GM18909 (cell line): ENCODE data around the gene ARHGDIB.

Experiments
- ATAC-seq: cut with Tn5 transposase; IDR thresholded peaks from one replicate; pipeline ENCODE4 v1.9.1; 2021; ENCODE audit warnings: mild to moderate bottlenecking; ENCODE audit not compliant: unreplicated experiment, poor library complexity

ARHGDIB gene

DNA sequence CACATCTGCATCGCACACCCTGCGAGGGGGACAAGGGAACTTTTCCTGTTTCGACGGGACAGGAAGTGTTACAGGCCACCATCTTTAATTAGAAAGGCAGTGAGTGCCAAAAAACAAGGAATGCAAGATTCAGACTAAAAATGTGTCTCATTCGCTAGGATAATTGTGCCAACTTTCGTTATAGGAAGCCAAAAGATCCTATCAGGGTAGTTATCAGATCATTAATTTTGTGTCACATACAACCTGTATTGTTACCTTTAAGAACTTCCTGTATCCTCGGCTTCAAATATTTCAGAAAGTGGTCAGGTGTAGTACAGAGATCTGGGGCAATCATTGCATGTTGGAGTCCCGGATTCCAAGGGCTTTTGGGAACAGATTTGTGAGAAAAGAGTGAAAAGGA, 56.5 kb downstream of the ARHGDIB start:
- ATAC-seq = no peak

DNA sequence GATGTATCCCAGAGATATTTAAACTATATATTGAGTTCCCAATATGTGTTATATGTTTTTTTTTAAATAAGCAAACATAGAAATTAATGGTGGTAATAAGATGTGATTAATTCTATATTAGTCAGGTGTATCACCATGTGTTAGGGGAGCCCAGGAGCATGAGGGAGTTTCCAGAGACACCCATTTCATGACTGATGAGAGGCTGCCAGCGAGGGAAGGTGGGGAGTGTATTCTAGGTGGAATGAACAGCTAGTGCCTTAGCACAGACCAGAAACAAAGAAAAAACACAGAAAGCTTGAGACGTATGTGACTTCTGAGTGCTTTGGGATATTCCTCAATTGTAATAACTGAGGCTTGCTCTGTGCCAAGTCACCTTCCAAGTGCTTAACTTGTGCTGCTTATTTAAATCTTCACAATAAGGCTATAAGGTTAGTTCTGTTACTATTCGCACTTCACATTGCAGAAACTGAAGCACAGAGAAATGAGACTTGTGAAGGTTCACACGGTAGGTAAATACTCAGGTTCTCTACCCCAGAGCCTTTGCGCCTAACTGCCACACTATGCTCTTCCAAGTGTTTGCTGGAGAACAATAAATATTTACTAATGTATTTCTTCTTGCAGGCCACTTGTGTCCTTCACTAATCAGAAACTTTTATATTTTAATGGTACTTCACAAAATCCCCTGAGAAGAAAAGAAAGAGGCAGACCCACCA, 57.9 kb downstream of the ARHGDIB start:
- no peak for ATAC-seq

DNA sequence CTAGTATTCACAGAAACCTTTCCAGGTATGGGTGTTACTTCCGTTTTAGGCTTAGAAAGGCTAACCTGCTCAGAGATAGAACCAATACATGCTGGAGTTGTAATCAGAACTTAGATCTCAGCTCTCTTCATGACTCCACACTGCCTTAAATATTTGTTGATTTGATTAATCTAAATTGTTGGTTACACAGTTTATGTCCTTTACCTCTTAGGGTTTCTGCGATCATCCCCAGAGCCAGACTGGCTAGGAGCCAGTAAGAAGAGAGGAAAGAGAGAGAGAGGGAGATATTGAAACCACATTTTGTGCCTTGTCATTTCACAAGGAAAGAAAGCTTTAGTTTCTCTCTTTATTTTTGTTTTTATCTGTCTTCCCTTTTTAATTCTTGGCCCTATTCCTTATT, 58.9 kb downstream of the ARHGDIB start:
- no peak for ATAC-seq

DNA sequence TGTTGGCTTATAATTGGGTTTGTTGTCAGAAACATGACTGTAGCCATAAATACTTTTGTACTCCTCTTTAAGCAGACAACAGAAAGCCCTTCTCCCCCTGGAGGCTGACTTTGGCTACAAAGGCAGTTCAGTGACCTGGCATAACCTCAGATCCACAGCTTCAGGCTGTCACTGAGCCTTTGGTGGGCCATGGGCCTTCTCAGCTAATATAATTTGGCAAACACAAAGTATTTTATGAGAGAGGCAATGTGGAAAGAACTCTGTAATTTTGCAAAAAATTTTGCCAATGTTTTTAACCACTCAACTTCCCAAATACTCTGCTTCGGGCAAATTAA, 60.2 kb downstream of the ARHGDIB start:
- ATAC-seq = no peak

DNA sequence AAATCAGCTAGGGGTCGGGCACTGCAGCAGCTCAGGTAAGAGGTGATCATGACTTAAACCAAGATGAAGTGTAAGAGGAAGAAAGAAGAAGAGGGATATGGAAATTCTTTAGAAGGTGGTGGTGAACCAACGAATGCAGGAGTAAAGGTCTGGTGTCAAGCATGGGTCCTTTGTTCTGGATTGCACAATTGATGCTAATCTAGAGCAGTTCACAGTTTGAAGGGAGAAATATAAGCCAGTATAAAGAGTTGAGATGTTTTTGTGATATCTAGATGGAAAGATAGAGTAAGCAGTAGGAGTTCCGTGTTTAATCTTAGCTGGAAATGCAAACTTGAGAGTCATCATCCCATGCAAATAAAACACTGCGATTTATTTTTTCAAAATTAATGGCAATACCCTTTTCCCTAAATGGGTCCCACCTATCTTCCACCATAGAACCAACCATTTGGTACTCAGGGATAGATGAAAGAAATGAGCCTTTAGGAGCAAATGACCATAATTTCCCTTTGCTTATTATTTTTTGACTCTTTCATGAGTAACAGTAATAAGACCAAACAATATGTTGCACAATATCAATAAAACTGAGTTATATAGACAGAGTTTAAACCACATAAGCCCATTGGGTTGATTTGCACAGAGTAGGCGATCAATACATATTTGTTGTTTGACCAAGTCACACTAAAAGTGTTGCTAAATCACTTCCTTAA, 60.7 kb downstream of the ARHGDIB start:
- ATAC-seq = no peak

DNA sequence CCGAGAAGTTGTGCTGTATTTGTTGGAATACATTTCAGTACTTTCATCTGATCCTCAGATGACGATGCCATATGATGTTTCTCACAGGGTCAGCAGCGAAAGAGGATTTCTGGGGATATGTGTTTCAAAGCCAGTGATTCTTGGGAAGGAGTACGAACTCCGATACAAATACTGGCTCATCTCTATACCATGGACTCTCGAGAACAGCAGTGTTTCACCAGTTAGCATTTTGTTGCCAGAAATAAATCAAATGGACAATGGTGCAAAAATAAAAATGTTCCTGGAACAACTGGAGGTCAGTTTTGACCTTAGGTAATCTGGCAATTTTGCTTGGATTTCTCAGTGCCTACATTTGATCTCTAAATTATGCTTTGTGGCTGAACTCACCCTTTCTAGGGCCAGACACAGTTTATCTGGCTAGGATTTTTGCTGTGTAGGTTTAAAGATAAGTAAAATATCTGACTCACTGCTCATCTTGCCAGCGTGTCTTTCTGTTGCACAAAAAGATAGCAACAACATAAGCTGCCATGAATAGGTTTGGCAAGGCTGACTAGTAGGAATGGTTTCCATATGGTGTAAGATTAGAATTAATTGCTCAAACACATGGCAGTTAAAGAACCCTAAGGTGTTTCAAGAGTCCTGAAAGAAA, 64.8 kb downstream of the ARHGDIB start:
- ATAC-seq = no peak

DNA sequence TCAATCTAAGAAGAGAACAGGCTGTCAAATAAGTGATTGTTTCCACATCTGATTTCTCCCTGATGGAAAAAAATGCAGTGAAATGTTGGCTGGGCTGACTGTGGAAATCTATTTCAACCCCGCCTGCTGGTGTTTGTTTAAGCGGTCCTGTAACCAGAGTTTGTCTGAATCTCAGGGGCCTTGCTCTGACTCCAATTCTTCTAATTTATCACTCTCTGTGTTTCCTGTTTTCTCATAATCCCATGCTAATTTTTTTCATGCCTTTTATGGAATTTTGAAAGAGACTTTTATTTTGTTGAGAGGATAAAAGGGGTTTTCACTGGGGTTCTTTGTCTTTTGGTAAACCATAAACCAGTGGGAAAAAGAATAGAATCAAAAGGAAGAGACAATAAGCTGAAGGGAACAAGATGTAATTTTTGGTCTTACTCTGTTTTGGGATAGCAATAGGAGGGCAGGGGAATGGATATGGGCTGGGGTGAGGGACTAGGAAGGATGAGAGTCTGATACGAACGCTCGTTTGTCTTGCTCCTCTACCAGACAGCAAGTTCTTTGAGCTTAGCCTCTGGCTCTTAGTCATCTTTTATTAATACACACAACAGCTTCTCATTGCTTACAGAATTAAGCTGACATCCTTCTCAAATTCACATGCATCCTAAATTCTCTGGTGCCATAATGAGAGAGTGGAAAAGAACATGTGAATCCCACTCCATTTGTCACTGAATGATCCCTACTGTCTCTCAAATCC, 67.7 kb downstream of the ARHGDIB start:
- no peak for ATAC-seq

DNA sequence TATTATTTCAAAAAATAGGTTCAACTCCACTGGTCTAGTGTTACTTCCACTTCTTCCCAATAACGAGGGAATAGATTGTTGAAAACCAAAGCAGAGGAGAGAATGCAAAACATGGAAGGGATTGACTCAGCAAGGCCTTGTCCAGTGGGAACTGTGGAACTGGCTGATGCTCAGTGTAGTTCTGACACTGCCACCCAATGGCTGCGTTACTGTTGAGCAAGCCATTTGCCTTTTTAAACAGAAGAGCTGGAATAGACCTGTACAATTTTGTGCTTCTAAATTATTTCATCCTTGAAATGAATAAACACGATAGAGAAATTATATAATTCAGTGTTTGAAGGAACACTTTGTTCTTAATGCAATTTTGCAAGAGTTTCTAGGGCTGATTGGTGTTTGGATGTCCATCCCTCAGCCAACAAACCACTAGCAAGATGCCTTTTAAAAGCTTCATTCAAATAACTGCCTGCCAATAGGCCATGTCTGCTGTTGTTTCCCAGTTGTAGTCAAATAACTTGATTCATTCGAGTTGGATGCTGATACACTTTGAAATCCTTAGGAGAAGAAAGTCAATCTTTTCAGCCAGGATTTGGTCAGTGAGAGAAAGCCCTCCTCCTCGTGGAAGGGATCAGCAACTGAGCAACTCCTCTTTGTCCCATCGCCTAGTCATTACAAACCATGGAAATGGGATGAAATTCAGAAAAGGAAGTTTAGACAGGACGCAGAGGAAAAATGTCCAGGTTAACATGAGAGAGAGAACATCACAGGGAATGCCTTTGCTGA, 68.5 kb downstream of the ARHGDIB start:
- ATAC-seq = no peak
